IPS-15b (cell line): Measurements from ENCODE around the gene XG.
"Not testable (repeated sequence)": the region's sequence is repeated elsewhere in the genome, so short reads cannot be mapped to it uniquely, and the experiment has no call there.

Source experiments
- H3K27me3 ChIP-seq: one replicate; pipeline ENCODE4 v1.6.1; 2013; ENCODE audit warnings: low read length; ENCODE audit not compliant: control insufficient read depth, insufficient read depth
- H3K36me3 ChIP-seq: one replicate; pipeline ENCODE4 v1.6.1; 2013; ENCODE audit warnings: low read length; ENCODE audit not compliant: control insufficient read depth, insufficient read depth
- H3K4me1 ChIP-seq: one replicate; pipeline ENCODE4 v1.6.1; 2013; ENCODE audit warnings: mild to moderate bottlenecking, low read length; ENCODE audit not compliant: control insufficient read depth, insufficient read depth
- H3K4me3 ChIP-seq: one replicate; pipeline ENCODE4 v1.5.1; 2013; ENCODE audit warnings: low read depth, low read length
- H3K9ac ChIP-seq: one replicate; pipeline ENCODE4 v1.6.1; 2013; ENCODE audit warnings: low read depth, mild to moderate bottlenecking, low read length
- H3K9me3 ChIP-seq: one replicate; pipeline ENCODE4 v1.6.1; 2013; ENCODE audit warnings: mild to moderate bottlenecking, low read length; ENCODE audit not compliant: control insufficient read depth, insufficient read depth

XG gene

GRCh38 chrX:2804106-2804843, 52.4 kb downstream of the XG start:
- peak overlapping the region; percentile 47 for H3K9ac ChIP-seq
- not testable (repeated sequence) for H3K27me3 ChIP-seq

GRCh38 chrX:2804858-2805257, 53.0 kb downstream of the XG start:
- Histone ChIP-seq H3K4me1 (peaks cover 21% of the 10 kb centered on the region), H3K9ac (peak overlapping the region; percentile 47)
- H3K9me3 ChIP-seq, H3K27me3 ChIP-seq, H3K36me3 ChIP-seq, H3K4me3 ChIP-seq: not testable (repeated sequence)

More at GRCh38 chrX:2804106-2804843, 52.4 kb downstream of the XG start:
- H3K4me1 ChIP-seq: peaks cover 27% of the 10 kb centered on the region
- not testable (repeated sequence) for H3K9me3 ChIP-seq, H3K36me3 ChIP-seq, H3K4me3 ChIP-seq

GRCh38 chrX:2811271-2811670, 59.4 kb downstream of the XG start:
- H3K36me3 ChIP-seq: no peaks in the 10 kb centered on the region
- no peaks in the 10 kb centered on the region for H3K9me3 ChIP-seq
- H3K4me3 ChIP-seq: no peak overlapping the region
- no peaks in the 10 kb centered on the region for H3K27me3 ChIP-seq
- H3K4me1 ChIP-seq: peaks cover 5% of the 10 kb centered on the region
- H3K9ac ChIP-seq: no peak overlapping the region

GRCh38 chrX:2812161-2812907, 60.5 kb downstream of the XG start:
- not testable (repeated sequence) for H3K36me3 ChIP-seq, H3K4me1 ChIP-seq, H3K4me3 ChIP-seq, H3K9me3 ChIP-seq, H3K27me3 ChIP-seq
- peak overlapping the region; percentile 74 for H3K9ac ChIP-seq

- H3K9me3 ChIP-seq: no peaks in the 10 kb centered on the region
- H3K4me1 ChIP-seq: peaks cover 2% of the 10 kb centered on the region
- H3K27me3 ChIP-seq: no peaks in the 10 kb centered on the region
- no peaks in the 10 kb centered on the region for H3K36me3 ChIP-seq
- H3K9ac ChIP-seq: no peak overlapping the region
- no peak overlapping the region for H3K4me3 ChIP-seq
These were observed 65.2 kb downstream of the XG start for GRCh38 chrX:2817036-2817435.

- H3K9me3 ChIP-seq: no peaks in the 10 kb centered on the region
- no peaks in the 10 kb centered on the region for H3K4me1 ChIP-seq
- no peak overlapping the region for H3K4me3 ChIP-seq
- no peaks in the 10 kb centered on the region for H3K36me3 ChIP-seq
- H3K9ac ChIP-seq: no peak overlapping the region
- no peaks in the 10 kb centered on the region for H3K27me3 ChIP-seq
These were observed 67.7 kb downstream of the XG start for GRCh38 chrX:2819345-2820135.

- no peak overlapping the region for H3K4me3 ChIP-seq
- no peak overlapping the region for H3K9ac ChIP-seq
- no peaks in the 10 kb centered on the region for H3K27me3 ChIP-seq
- no peaks in the 10 kb centered on the region for H3K9me3 ChIP-seq
- H3K36me3 ChIP-seq: no peaks in the 10 kb centered on the region
- H3K4me1 ChIP-seq: no peaks in the 10 kb centered on the region
These were observed 68.4 kb downstream of the XG start for GRCh38 chrX:2820136-2820771.

GRCh38 chrX:2823795-2824386, 72.1 kb downstream of the XG start:
- no peaks in the 10 kb centered on the region for H3K4me1 ChIP-seq
- peaks cover 10% of the 10 kb centered on the region for H3K27me3 ChIP-seq
- H3K9me3 ChIP-seq: no peaks in the 10 kb centered on the region
- no peak overlapping the region for H3K4me3 ChIP-seq
- H3K9ac ChIP-seq: no peak overlapping the region
- H3K36me3 ChIP-seq: no peaks in the 10 kb centered on the region

- Histone ChIP-seq H3K36me3 (no peaks in the 10 kb centered on the region), H3K9me3 (no peaks in the 10 kb centered on the region), H3K9ac (no peak overlapping the region), H3K4me1 (no peaks in the 10 kb centered on the region), H3K27me3 (peaks cover 10% of the 10 kb centered on the region), H3K4me3 (no peak overlapping the region)
These were observed 73.0 kb downstream of the XG start for GRCh38 chrX:2824886-2825285.

GRCh38 chrX:2828344-2828958, 76.6 kb downstream of the XG start, which contains the start of gene GYG2:
Gene GYG2, plus strand, starts transcription at chrX:2828930. Its CDS starts 1,259 bp downstream, at chrX:2830189.
- no peaks in the 10 kb centered on the region for H3K9me3 ChIP-seq
- H3K4me3 ChIP-seq: peak within 1 kb of the TSS; percentile 54
- H3K4me1 ChIP-seq: no peaks in the 10 kb centered on the region
- no peak within 1 kb of the TSS for H3K9ac ChIP-seq
- H3K27me3 ChIP-seq: peaks cover 10% of the 10 kb centered on the region
- H3K36me3 ChIP-seq: no peaks in the 10 kb centered on the region

- H3K9ac ChIP-seq: no peak overlapping the region
- peak overlapping the region; percentile 54 for H3K4me3 ChIP-seq
- H3K9me3 ChIP-seq: no peaks in the 10 kb centered on the region
- no peaks in the 10 kb centered on the region for H3K4me1 ChIP-seq
- no peaks in the 10 kb centered on the region for H3K36me3 ChIP-seq
- peaks cover 10% of the 10 kb centered on the region for H3K27me3 ChIP-seq
These were observed 77.1 kb downstream of the XG start for GRCh38 chrX:2828959-2829411.
